Effector memory CD4-positive, alpha-beta T cell (primary cell): Measurements from ENCODE around the gene SPTLC1.
"Not testable (repeated sequence)": the region's sequence is repeated elsewhere in the genome, so short reads cannot be mapped to it uniquely, and the experiment has no call there.

Source experiments
- DNase-seq, 3 donors: peaks; one replicate each; pipeline ENCODE4 v3.0.0-alpha.2; 2020
- H3K27ac ChIP-seq: 2 replicates; pipeline ENCODE4 v1.7.0; 2013; ENCODE audit warnings: mild to moderate bottlenecking, low read length, moderate library complexity; ENCODE audit not compliant: insufficient read depth, poor library complexity, severe bottlenecking
- H3K27me3 ChIP-seq: replicated peaks from 2 replicates; pipeline ENCODE4 v1.7.0; 2013; ENCODE audit warnings: mild to moderate bottlenecking, low read length; ENCODE audit not compliant: insufficient read depth, control insufficient read depth, poor library complexity, severe bottlenecking
- H3K36me3 ChIP-seq: 2 replicates; pipeline ENCODE4 v1.7.0; 2013; ENCODE audit warnings: mild to moderate bottlenecking, low read length, moderate library complexity; ENCODE audit not compliant: control insufficient read depth, insufficient read depth
- H3K4me1 ChIP-seq: 2 replicates; pipeline ENCODE4 v1.7.0; 2013; ENCODE audit warnings: low read length, mild to moderate bottlenecking; ENCODE audit not compliant: control insufficient read depth, insufficient read depth, poor library complexity, severe bottlenecking
- H3K4me3 ChIP-seq: 2 replicates; pipeline ENCODE4 v1.7.0; 2013; ENCODE audit warnings: low read length, low read depth, mild to moderate bottlenecking; ENCODE audit not compliant: insufficient read depth, poor library complexity, severe bottlenecking
- H3K9me3 ChIP-seq: 2 replicates; pipeline ENCODE4 v1.7.0; 2013; ENCODE audit warnings: mild to moderate bottlenecking, low read length, moderate library complexity; ENCODE audit not compliant: control insufficient read depth

SPTLC1 gene

DNA sequence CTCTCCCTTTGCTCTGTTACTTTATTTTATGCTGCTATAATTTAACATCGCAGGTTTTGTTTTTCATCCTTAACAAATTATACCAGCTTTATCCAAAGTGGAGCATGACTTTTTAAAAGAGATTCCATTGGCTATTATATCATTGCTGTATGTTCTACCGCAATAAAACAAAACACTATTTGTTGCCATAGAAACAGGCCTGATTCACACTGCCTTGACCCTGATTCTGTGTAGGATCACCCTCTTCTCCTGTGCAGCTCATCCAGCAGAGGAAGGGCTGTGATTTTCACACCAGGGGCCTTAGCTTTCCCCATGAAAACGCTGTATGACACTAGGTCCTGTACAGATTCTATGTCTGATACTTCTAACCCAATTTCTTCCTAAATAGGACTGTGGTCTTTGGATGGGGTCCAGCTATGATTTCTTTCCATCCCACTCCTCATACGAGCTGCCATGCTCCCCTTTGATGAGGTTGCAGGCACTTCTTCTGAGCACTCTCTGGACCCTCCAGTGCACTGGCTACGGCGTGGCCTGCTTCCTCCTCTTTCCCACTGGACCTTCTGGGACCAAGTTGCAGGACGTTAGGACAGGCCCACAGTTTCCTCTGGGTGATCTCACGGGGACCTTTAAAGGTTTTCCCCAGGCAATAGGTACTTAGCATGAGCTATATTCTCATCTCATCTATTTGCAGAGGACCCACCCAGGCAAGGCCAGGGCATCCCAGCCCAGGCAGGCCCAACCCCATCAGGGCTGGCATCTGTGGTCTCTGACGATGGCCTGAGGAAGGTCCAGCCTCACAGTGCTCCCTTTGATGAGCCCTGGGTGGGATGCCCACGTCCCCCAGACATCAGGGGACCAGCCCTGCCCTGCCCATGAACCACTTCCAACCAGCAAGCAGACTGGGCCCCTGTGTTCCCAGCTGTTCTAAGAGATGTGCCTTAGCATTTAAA lies 38.5 kb upstream of the SPTLC1 start:
- not testable (repeated sequence) for DNase-seq, H3K36me3 ChIP-seq, H3K4me3 ChIP-seq, H3K27ac ChIP-seq, H3K4me1 ChIP-seq, H3K27me3 ChIP-seq, H3K9me3 ChIP-seq

- Histone ChIP-seq H3K9me3 (no peaks in the 10 kb centered on the region), H3K4me1 (peaks cover 2% of the 10 kb centered on the region), H3K4me3 (no peak overlapping the region), H3K27me3 (no peaks in the 10 kb centered on the region), H3K27ac (no peak overlapping the region), H3K36me3 (no peaks in the 10 kb centered on the region)
- DNase-seq = no peak
These were observed 36.6 kb upstream of the SPTLC1 start for GRCh38 chr9:92151691-92152393.

DNA sequence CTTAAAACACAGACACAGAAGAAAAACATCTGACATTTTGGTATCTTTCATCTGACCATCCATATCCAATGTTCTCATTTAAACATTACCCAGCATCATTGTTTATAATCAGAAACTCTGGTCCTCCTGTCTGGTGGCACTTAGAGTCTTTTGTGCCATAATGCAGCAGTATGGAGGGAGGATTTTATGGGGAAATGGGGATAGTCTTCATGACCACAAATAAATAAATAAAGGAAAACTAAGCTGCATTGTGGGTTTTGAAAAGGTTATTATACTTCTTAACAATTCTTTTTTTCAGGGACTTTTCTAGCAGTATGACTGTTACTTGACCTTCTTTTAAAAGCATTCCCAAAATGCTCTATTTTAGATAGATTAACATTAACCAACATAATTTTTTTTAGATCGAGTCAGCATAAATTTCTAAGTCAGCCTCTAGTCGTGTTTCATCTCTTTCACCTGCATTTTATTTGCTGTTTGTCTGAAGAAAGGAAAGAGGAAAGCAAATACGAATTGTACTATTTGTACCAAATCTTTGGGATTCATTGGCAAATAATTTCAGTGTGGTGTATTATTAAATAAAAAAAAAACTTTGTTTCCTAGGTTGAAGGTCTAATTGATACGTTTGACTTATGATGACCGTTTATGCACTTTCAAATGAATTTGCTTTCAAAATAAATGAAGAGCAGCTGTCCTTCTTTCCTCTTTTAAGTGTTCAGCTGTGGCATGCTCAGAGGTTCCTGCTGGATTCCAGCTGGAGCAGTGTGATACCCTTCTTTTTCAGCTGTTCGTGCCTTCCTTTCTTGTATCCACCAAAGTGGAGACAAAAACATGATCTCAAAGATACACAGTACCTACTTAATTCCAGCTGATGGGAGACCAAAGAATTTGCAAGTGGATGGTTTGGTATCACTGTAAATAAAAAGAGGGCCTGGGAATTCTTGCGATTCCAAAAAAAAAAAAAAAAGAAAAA lies 35.6 kb upstream of the SPTLC1 start:
- not testable (repeated sequence) for H3K36me3 ChIP-seq, H3K4me3 ChIP-seq, DNase-seq, H3K27me3 ChIP-seq, H3K9me3 ChIP-seq, H3K4me1 ChIP-seq, H3K27ac ChIP-seq

- no peaks in the 10 kb centered on the region for H3K36me3 ChIP-seq
- DNase-seq = no peak
- no peak overlapping the region for H3K27ac ChIP-seq
- H3K4me1 ChIP-seq = peaks cover 4% of the 10 kb centered on the region
- no peaks in the 10 kb centered on the region for H3K9me3 ChIP-seq
- no peak overlapping the region for H3K4me3 ChIP-seq
- H3K27me3 ChIP-seq = no peaks in the 10 kb centered on the region
These were observed 32.6 kb upstream of the SPTLC1 start for GRCh38 chr9:92147852-92148180.

DNA sequence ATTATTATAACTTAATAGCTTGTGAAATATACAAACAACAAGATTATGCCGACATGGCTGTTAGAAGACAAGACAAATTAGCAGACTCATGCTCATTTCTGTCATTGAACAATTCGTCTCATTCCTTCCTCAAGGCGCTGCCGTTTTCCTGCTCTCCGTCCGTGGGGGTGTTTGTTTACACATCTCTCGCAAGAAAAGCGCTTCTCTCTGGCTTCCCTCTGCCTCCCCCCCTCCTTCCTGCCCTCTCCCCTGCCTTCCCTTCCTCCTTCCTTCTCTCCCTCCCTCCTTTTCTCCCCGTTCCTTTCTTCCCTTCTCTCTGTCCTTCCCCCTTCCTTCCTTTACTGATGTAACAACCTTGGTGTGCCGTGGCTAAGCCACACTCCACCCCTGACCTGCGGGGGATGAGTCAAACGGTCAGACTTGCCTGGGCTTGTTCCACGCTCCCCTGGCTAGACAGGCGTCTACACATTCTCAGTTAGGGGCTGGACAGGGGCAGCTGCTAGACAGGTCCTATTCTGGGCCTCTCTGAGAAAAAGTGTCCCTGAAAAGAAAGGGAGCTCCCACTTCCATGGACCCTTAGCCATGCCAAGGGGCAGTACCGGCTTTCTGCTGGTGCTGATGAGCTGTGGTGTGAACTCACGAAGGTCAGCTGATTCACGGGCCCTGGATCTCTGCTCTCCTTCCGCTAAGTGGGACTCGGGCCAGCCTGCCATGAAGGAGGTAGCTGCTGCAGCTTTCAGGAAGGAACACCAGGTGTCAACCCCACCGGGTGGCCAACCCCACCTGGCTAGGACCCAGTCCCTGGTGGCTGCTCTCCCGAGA lies 32.0 kb upstream of the SPTLC1 start:
- Histone ChIP-seq H3K36me3 (no peaks in the 10 kb centered on the region), H3K9me3 (no peaks in the 10 kb centered on the region), H3K4me1 (peaks cover 4% of the 10 kb centered on the region), H3K27me3 (no peaks in the 10 kb centered on the region), H3K27ac (no peak overlapping the region), H3K4me3 (no peak overlapping the region)
- DNase-seq = no peak

DNA sequence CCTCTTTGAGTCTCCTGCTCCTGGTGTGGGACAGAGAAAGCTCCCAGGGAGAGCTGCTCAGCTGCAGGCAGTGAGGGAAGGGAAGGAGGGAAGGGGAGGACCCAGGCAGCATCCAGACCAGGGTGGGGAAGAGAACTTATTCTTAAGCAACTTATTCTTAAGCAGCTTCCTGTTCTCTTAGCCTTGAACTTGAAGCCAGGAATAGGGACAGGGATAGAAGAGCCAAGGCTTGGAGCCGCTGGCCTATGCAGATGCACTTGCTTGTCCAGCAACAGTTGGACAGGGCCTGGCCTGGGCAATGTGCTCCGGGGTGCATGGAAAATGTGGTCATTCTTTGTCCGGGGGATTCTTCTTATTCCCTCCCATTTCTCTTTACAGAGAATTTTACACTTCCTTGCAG lies 31.4 kb upstream of the SPTLC1 start:
- DNase-seq = no peak
- Histone ChIP-seq H3K27me3 (peaks cover 5% of the 10 kb centered on the region), H3K4me3 (no peak overlapping the region), H3K27ac (no peak overlapping the region), H3K9me3 (no peaks in the 10 kb centered on the region), H3K36me3 (no peaks in the 10 kb centered on the region), H3K4me1 (peaks cover 4% of the 10 kb centered on the region)

- not testable (repeated sequence) for H3K9me3 ChIP-seq, H3K27ac ChIP-seq, H3K4me1 ChIP-seq, H3K36me3 ChIP-seq, H3K4me3 ChIP-seq, DNase-seq
- H3K27me3 ChIP-seq = peaks cover 12% of the 10 kb centered on the region
These were observed 30.6 kb upstream of the SPTLC1 start for GRCh38 chr9:92145784-92146183.

DNA sequence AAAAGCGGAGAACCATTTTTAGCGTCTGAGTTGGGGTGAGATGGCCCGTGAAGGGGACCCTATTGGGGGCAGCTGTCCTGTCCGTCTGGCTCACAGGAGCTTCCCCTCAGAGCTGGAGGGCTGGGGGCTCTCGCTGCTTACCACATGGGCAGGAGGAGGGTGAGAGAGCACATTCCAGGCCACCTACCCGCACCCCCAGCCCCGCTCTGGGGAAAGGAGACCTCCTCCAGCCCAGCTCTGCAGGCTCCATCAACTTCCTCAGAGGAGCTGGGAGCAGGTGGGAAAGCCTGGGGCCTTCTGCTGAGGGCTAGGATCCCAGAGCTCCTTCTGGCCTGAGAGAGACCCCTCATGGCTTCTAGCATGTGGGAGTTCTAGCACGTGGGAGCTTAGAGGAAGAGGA lies 27.1 kb upstream of the SPTLC1 start:
- Histone ChIP-seq H3K27ac (no peak overlapping the region), H3K9me3 (no peaks in the 10 kb centered on the region), H3K4me1 (peaks cover 12% of the 10 kb centered on the region), H3K36me3 (no peaks in the 10 kb centered on the region), H3K4me3 (no peak overlapping the region), H3K27me3 (peaks cover 12% of the 10 kb centered on the region)
- no peak for DNase-seq
